K562 (cell line): Measurements from ENCODE around the gene PKD1L1.

Experiments
- ATF7 ChIP-seq: fragments of 450-650 bp; IDR thresholded peaks from 2 replicates; pipeline ENCODE4 v1.7.1; 2014; ENCODE audit warnings: mild to moderate bottlenecking, moderate library complexity
- CTCF ChIP-seq, 3 experiments: IDR thresholded peaks in 2 of 3; conservative IDR thresholded peaks in 1 of 3; 2 replicates each; pipeline ENCODE4 v1.5.1; 2011 to 2012; ENCODE audit warnings: low read length in 3 of 3, mild to moderate bottlenecking in 3 of 3, control low read depth in 2 of 3, improper control_type of control experiment in 1 of 3, inconsistent platforms in 1 of 3, low read depth in 1 of 3, mixed read lengths in 1 of 3, moderate library complexity in 1 of 3; ENCODE audit not compliant: insufficient read depth in 2 of 3
- LARP7 ChIP-seq: fragments of 450-650 bp; IDR thresholded peaks from 2 replicates; pipeline ENCODE4 v1.6.1; 2016
- REST ChIP-seq, 2 experiments: fragments of 450-650 bp; formaldehyde crosslinking in 1 of 2; IDR thresholded peaks; 2 replicates each; pipeline versions ENCODE4 v1.4.0 to v1.6.1; 2014 to 2020; ENCODE audit warnings: mild to moderate bottlenecking in 2 of 2, borderline replicate concordance in 1 of 2, low read depth in 1 of 2
- ZBTB34 ChIP-seq: fragments of 250-450 bp; sonication (Bioruptor Pico); IDR thresholded peaks from 2 replicates; pipeline ENCODE4 v1.8.0; 2021; ENCODE audit warnings: mild to moderate bottlenecking, moderate library complexity
- ZFPM2 ChIP-seq: fragments of 250-450 bp; sonication (Bioruptor Pico); IDR thresholded peaks from 2 replicates; pipeline ENCODE4 v1.5.1; 2022; ENCODE audit warnings: mild to moderate bottlenecking
- ZNF165 ChIP-seq: fragments of 250-450 bp; sonication (Bioruptor Pico); IDR thresholded peaks from 2 replicates; pipeline ENCODE4 v1.4.0; 2020; ENCODE audit warnings: borderline replicate concordance

- no peak for TF ChIP-seq ZBTB34 (CRISPR knock-in tag)
- TF ChIP-seq ZNF165: no peak
- no peak for TF ChIP-seq ATF7
- no peak for TF ChIP-seq CTCF (IDR thresholded peaks at IDR 0.05 in 2 of 3, conservative IDR thresholded peaks at IDR 0.05 in 1 of 3; ENCODE audit: insufficient read depth in 2 of 3, low read depth in 1 of 3, low read length in 3 of 3)
- TF ChIP-seq REST (IDR thresholded peaks at IDR 0.05; ENCODE audit: borderline replicate concordance): no peak
- no peak for TF ChIP-seq REST (CRISPR knock-in tag; IDR thresholded peaks at IDR 0.05; ENCODE audit: low read depth)
- no peak for TF ChIP-seq LARP7
- TF ChIP-seq ZFPM2 (CRISPR knock-in tag): no peak
These were observed 208.9 kb downstream of the PKD1L1 start for GRCh38 chr7:47739301-47739875.
